ENCODE results near the gene AUTS2.

DNA sequence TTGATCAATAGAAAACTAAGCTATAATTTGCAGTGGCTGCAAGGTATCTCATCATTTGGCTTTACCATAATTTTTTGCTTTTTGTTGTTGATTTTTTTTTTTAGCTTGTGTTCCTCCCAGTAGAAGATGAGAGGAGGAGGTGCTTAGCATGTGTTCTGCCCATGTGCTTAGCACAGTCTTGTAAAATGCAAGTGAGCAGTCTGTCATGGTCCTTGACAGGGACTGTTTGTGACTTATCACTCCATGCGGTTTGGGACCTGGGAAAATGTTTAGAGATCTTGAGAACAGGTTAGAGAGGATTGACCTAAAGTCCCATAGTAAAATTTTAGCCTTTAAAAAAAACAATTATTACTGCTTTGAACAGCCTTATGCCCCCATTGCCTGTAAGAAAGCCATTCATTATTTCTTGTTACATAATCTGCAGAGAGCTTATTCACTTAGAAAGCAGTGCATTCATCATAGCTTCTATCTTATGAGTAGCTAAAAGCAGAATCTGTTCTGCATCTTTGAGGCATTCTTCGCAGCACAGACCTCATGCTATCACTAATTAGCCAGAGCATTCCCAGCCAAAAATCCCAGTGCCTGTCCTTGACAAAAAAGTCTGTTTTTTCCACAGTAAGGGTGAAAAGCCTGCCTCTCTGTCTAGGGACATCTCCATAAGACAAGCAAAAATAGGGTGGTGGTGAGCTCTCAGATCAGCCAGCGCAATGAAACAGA is 784.9 kb downstream of the AUTS2 start:
- TF ChIP-seq, protein P1, sequence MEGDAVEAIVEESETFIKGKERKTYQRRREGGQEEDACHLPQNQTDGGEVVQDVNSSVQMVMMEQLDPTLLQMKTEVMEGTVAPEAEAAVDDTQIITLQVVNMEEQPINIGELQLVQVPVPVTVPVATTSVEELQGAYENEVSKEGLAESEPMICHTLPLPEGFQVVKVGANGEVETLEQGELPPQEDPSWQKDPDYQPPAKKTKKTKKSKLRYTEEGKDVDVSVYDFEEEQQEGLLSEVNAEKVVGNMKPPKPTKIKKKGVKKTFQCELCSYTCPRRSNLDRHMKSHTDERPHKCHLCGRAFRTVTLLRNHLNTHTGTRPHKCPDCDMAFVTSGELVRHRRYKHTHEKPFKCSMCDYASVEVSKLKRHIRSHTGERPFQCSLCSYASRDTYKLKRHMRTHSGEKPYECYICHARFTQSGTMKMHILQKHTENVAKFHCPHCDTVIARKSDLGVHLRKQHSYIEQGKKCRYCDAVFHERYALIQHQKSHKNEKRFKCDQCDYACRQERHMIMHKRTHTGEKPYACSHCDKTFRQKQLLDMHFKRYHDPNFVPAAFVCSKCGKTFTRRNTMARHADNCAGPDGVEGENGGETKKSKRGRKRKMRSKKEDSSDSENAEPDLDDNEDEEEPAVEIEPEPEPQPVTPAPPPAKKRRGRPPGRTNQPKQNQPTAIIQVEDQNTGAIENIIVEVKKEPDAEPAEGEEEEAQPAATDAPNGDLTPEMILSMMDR (IDR thresholded peaks at IDR 0.05), result no peak
- TF ChIP-seq, protein P2, sequence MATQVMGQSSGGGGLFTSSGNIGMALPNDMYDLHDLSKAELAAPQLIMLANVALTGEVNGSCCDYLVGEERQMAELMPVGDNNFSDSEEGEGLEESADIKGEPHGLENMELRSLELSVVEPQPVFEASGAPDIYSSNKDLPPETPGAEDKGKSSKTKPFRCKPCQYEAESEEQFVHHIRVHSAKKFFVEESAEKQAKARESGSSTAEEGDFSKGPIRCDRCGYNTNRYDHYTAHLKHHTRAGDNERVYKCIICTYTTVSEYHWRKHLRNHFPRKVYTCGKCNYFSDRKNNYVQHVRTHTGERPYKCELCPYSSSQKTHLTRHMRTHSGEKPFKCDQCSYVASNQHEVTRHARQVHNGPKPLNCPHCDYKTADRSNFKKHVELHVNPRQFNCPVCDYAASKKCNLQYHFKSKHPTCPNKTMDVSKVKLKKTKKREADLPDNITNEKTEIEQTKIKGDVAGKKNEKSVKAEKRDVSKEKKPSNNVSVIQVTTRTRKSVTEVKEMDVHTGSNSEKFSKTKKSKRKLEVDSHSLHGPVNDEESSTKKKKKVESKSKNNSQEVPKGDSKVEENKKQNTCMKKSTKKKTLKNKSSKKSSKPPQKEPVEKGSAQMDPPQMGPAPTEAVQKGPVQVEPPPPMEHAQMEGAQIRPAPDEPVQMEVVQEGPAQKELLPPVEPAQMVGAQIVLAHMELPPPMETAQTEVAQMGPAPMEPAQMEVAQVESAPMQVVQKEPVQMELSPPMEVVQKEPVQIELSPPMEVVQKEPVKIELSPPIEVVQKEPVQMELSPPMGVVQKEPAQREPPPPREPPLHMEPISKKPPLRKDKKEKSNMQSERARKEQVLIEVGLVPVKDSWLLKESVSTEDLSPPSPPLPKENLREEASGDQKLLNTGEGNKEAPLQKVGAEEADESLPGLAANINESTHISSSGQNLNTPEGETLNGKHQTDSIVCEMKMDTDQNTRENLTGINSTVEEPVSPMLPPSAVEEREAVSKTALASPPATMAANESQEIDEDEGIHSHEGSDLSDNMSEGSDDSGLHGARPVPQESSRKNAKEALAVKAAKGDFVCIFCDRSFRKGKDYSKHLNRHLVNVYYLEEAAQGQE (IDR thresholded peaks at IDR 0.05; ENCODE audit: insufficient read depth in 1 of 2, low read depth in 2 of 2, low read length in 1 of 2), result no peak
- TF ChIP-seq POLR2AphosphoS5 (IDR thresholded peaks at IDR 0.05; ENCODE audit: low read depth, low read length), result no peak

All from Panc1 (cell line).